Hepatocyte (in vitro differentiated cells): ENCODE measurements around the gene DPH2. TPM values are rescaled to one million over a fixed set of nuclear protein-coding genes. Genes with fewer than 3 reads are reported as not detected.

Experiments used
- DNase-seq: peaks from one replicate; pipeline ENCODE4 v3.0.0-alpha.2; 2016; ENCODE audit warnings: low spot score
- H2AFZ ChIP-seq: fragments of 200-600 bp; sonication (generic); 2 replicates; pipeline ENCODE4 v1.6.0; 2016; ENCODE audit warnings: antibody characterized with exemption, mild to moderate bottlenecking
- H3K27ac ChIP-seq: fragments of 200-600 bp; sonication (generic); 2 replicates; pipeline ENCODE4 v1.5.1; 2016; ENCODE audit warnings: mild to moderate bottlenecking
- H3K27me3 ChIP-seq: fragments of 200-600 bp; sonication (generic); 2 replicates; pipeline ENCODE4 v1.6.1; 2016
- H3K36me3 ChIP-seq: fragments of 200-600 bp; sonication (generic); replicated peaks from 2 replicates; pipeline ENCODE4 v1.5.1; 2016; ENCODE audit warnings: low read depth; ENCODE audit not compliant: insufficient read depth
- H3K4me1 ChIP-seq: fragments of 200-600 bp; sonication (generic); 2 replicates; pipeline ENCODE4 v1.5.1; 2016; ENCODE audit warnings: mild to moderate bottlenecking, moderate library complexity; ENCODE audit not compliant: insufficient read depth
- H3K4me2 ChIP-seq: fragments of 200-600 bp; sonication (generic); 2 replicates; pipeline ENCODE4 v1.6.0; 2016
- H3K4me3 ChIP-seq: fragments of 200-600 bp; sonication (generic); 2 replicates; pipeline ENCODE4 v1.5.1; 2016; ENCODE audit warnings: mild to moderate bottlenecking
- H3K79me2 ChIP-seq: fragments of 200-600 bp; sonication (generic); 2 replicates; pipeline ENCODE4 v1.6.0; 2017; ENCODE audit warnings: mild to moderate bottlenecking
- H3K9me2 ChIP-seq: fragments of 200-600 bp; sonication (generic); replicated peaks from 2 replicates; pipeline ENCODE4 v1.6.0; 2017; ENCODE audit warnings: mild to moderate bottlenecking; ENCODE audit not compliant: insufficient read depth
- H3K9me3 ChIP-seq: fragments of 200-600 bp; sonication (generic); 2 replicates; pipeline ENCODE4 v1.5.1; 2016; ENCODE audit warnings: low read depth, mild to moderate bottlenecking
- H4K20me1 ChIP-seq: fragments of 200-600 bp; sonication (generic); 2 replicates; pipeline ENCODE4 v1.6.0; 2016; ENCODE audit warnings: mild to moderate bottlenecking; ENCODE audit not compliant: insufficient read depth, poor library complexity, severe bottlenecking
- CTCF ChIP-seq: fragments of 200-600 bp; sonication (generic); IDR thresholded peaks from 2 replicates; pipeline ENCODE4 v1.5.1; 2016; ENCODE audit warnings: antibody characterized with exemption, mild to moderate bottlenecking; ENCODE audit not compliant: poor library complexity
- EZH2 ChIP-seq: fragments of 200-600 bp; sonication (generic); IDR thresholded peaks from 2 replicates; pipeline ENCODE4 v1.6.1; 2016; ENCODE audit warnings: antibody characterized with exemption, mild to moderate bottlenecking, borderline replicate concordance
- EZH2phosphoT487 ChIP-seq: fragments of 200-600 bp; sonication (generic); IDR thresholded peaks from one replicate; pipeline ENCODE4 v1.6.1; 2018; ENCODE audit warnings: antibody characterized with exemption, mild to moderate bottlenecking, low read depth, moderate library complexity; ENCODE audit not compliant: unreplicated experiment, severe bottlenecking
- WGBS: methylation state at CpG from one replicate; pipeline ENCODE4 v1.1.6; 2016; ENCODE audit warnings: low lambda C conversion rate; ENCODE audit errors: missing lambda C conversion rate; 5-methylcytosine and 5-hydroxymethylcytosine counted together
- polyA plus RNA-seq: library from polyadenylated mRNA; unstranded; fragments of >200 nt; fragmentation: Nextera tagmentation; extraction: Ambion mirVana; gene quantifications from 2 replicates; pipeline ENCODE4 v1.2.1, GENCODE V29; 2016
- total RNA-seq: library from RNA; depleted of rRNA; stranded (reverse); fragments of >200 nt; gene quantifications from 2 replicates; pipeline ENCODE4 v1.2.3, GENCODE V29; 2014

The DPH2 gene
- total and polyA plus RNA-seq, 2 experiments from 2014 or later, result 18.6 to 21.5 TPM

- H3K79me2 ChIP-seq, result peaks cover 5% of the 10 kb centered on the region
- H3K36me3 ChIP-seq, result no peaks in the 10 kb centered on the region
- no peaks in the 10 kb centered on the region for H3K9me2 ChIP-seq
- no peak for DNase-seq
- H3K4me2 ChIP-seq, result no peak overlapping the region
- H2AFZ ChIP-seq, result no peak overlapping the region
- peak overlapping the region; percentile 7 for H3K27ac ChIP-seq
- H3K27me3 ChIP-seq, result no peaks in the 10 kb centered on the region
- WGBS, result 69% methylated on average over 6 of the region's 6 CpGs
- TF ChIP-seq EZH2 (no peak), EZH2phosphoT487 (no peak), CTCF (no peak)
- no peak overlapping the region for H3K4me3 ChIP-seq
- H4K20me1 ChIP-seq, result no peaks in the 10 kb centered on the region
- no peaks in the 10 kb centered on the region for H3K9me3 ChIP-seq
- H3K4me1 ChIP-seq, result peaks cover 13% of the 10 kb centered on the region
Observed at GRCh38 chr1:43996733-43997115, 26.9 kb downstream of the DPH2 start.

DNA sequence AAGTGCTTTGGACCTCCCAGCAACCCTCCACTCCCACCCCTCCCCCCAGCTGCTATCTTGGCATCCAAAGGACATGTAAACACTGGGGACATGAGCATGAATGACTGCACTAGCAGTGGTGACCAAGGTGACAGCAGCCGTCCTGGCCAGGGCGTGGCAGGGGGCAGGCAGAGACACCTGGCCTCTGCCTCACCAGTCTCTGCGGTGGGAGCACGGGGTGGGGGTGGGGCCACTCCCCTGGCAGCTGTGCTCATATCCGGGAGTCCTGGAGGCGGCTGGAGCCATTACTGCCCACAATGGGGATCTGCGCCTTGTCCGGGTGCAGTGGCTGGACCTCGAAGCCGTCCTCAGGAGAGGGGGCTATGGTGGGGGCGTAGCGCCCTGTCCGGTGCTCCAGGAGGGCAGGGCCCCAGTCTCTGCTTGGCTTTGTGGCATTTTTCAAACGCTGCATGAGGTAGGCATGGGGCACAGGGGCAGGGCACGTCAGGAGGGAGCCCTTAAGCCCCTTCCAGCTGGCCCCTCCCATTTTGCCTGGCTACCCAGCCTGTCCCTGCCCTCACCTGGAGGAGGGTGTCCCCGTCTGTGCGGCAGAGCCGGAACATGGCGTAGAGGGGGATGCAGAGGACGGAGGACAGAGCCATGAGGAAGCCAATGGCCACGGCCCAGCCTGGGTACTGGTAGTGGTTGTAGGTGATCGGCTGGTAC, 27.6 kb downstream of the DPH2 start:
- Histone ChIP-seq H3K4me1 (peaks cover 13% of the 10 kb centered on the region), H3K79me2 (peaks cover 5% of the 10 kb centered on the region), H3K9me2 (no peaks in the 10 kb centered on the region), H2AFZ (no peak overlapping the region), H3K9me3 (no peaks in the 10 kb centered on the region), H3K36me3 (no peaks in the 10 kb centered on the region), H3K27ac (peak overlapping the region; percentile 35), H4K20me1 (no peaks in the 10 kb centered on the region), H3K4me2 (no peak overlapping the region), H3K4me3 (no peak overlapping the region), H3K27me3 (no peaks in the 10 kb centered on the region)
- DNase-seq, result peak; percentile 60
- WGBS, result 78% methylated on average over 22 of the region's 22 CpGs
- TF ChIP-seq EZH2 (no peak), CTCF (no peak), EZH2phosphoT487 (no peak)

DNA sequence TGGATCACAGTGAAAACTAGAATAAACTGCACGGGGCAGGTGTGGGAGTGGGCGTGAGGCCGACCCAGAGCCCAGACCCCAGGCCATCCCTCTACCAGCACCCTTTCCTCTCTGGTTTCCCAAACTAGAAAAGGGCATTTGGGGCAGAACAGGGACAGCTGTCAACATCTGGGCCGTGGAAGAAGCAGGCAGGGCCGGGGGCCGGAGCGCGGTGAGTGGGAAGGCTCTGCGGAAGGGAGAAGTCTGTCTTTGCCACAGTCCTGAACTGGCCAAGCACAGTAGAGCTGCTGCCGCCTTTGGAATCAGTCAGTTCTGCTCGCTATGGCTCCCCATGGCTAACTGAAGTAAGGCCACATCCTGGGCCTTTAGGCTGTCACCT, 28.2 kb downstream of the DPH2 start:
- H3K27me3 ChIP-seq, result no peaks in the 10 kb centered on the region
- no peak overlapping the region for H2AFZ ChIP-seq
- no peaks in the 10 kb centered on the region for H3K9me2 ChIP-seq
- peaks cover 2% of the 10 kb centered on the region for H3K79me2 ChIP-seq
- no peaks in the 10 kb centered on the region for H4K20me1 ChIP-seq
- peak overlapping the region; percentile 35 for H3K27ac ChIP-seq
- no peak for DNase-seq
- no peaks in the 10 kb centered on the region for H3K9me3 ChIP-seq
- TF ChIP-seq CTCF, result no peak
- no peak for TF ChIP-seq EZH2
- TF ChIP-seq EZH2phosphoT487, result no peak
- peaks cover 10% of the 10 kb centered on the region for H3K4me1 ChIP-seq
- H3K36me3 ChIP-seq, result no peaks in the 10 kb centered on the region
- no peak overlapping the region for H3K4me3 ChIP-seq
- no peak overlapping the region for H3K4me2 ChIP-seq
- WGBS, result 90% methylated on average over 11 of the region's 11 CpGs
